ENCODE results near the gene PDGFRA.

The PDGFRA gene

GRCh38 chr4:54228961-54229501 is at the start of gene PDGFRA:
Gene PDGFRA (plus strand): TSS chr4:54229293. CDS start chr4:54258769, 29,476 bp downstream.
- DNase-seq = peak; percentile 43

GRCh38 chr4:54184581-54184980 is 44.5 kb upstream of the PDGFRA start:
- DNase-seq = no peak

- no peak for DNase-seq
Measured at GRCh38 chr4:54185044-54185780, 43.9 kb upstream of the PDGFRA start.

- DNase-seq = no peak
Measured at GRCh38 chr4:54185866-54186265, 43.2 kb upstream of the PDGFRA start.

- DNase-seq = no peak
Measured at GRCh38 chr4:54186371-54186770, 42.7 kb upstream of the PDGFRA start.

GRCh38 chr4:54187148-54187547 is 41.9 kb upstream of the PDGFRA start:
- DNase-seq = no peak

GRCh38 chr4:54189140-54189539 is 40.0 kb upstream of the PDGFRA start:
- no peak for DNase-seq

GRCh38 chr4:54192811-54193210 is 36.3 kb upstream of the PDGFRA start:
- DNase-seq = no peak

- DNase-seq = peak; percentile 73
Measured at GRCh38 chr4:54197926-54198325, 31.2 kb upstream of the PDGFRA start.

- DNase-seq = peak; percentile 2
Measured at GRCh38 chr4:54199919-54200318, 29.2 kb upstream of the PDGFRA start.

- DNase-seq = no peak
Measured at GRCh38 chr4:54209617-54210016, 19.5 kb upstream of the PDGFRA start.

- no peak for DNase-seq
Measured at GRCh38 chr4:54213001-54213400, 16.1 kb upstream of the PDGFRA start.

- DNase-seq = no peak
Measured at GRCh38 chr4:54213761-54214160, 15.3 kb upstream of the PDGFRA start.

GRCh38 chr4:54215379-54216077 is 13.6 kb upstream of the PDGFRA start:
- no peak for DNase-seq

- DNase-seq = peak; percentile 90
Measured at GRCh38 chr4:54217642-54218495, 11.2 kb upstream of the PDGFRA start.

GRCh38 chr4:54218736-54219135 is 10.4 kb upstream of the PDGFRA start:
- DNase-seq = no peak

GRCh38 chr4:54224996-54225597 is 4.0 kb upstream of the PDGFRA start:
- peak; percentile 40 for DNase-seq

GRCh38 chr4:54225598-54226403 is 3.3 kb upstream of the PDGFRA start:
- peak; percentile 56 for DNase-seq

- DNase-seq = peak; percentile 79
Measured at GRCh38 chr4:54226404-54227255, 2.5 kb upstream of the PDGFRA start.

GRCh38 chr4:54227256-54228055 is 1.6 kb upstream of the PDGFRA start:
- DNase-seq = peak; percentile 85

All from islet precursor cell (in vitro differentiated cells).